Nephron progenitor cell (in vitro differentiated cells): ENCODE data around the gene TCTA.
A peak's percentile ranks its signal among the peaks of the same experiment; 100 is the strongest.
"Not testable (repeated sequence)": the region's sequence is repeated elsewhere in the genome, so short reads cannot be mapped to it uniquely, and the experiment has no call there.

Source experiments
- DNase-seq: peaks from one replicate; pipeline ENCODE4 v3.0.0; 2021
- H3K27ac Mint-ChIP-seq: 2 replicates; pipeline ENCODE4 v1.8.0; 2021; ENCODE audit warnings: mild to moderate bottlenecking, moderate library complexity, mixed read lengths
- H3K27me3 Mint-ChIP-seq: 2 replicates; pipeline ENCODE4 v1.8.0; 2021; ENCODE audit warnings: mild to moderate bottlenecking, low read depth, mixed read lengths; ENCODE audit not compliant: poor library complexity
- H3K36me3 Mint-ChIP-seq: 2 replicates; pipeline ENCODE4 v1.8.0; 2021; ENCODE audit warnings: low read depth, mixed read lengths
- H3K4me1 Mint-ChIP-seq: 2 replicates; pipeline ENCODE4 v1.8.0; 2021; ENCODE audit warnings: mixed read lengths
- H3K4me3 Mint-ChIP-seq: 2 replicates; pipeline ENCODE4 v1.8.0; 2021; ENCODE audit warnings: mild to moderate bottlenecking, moderate library complexity, mixed read lengths
- H3K9me3 Mint-ChIP-seq: 2 replicates; pipeline ENCODE4 v1.8.0; 2021; ENCODE audit warnings: mild to moderate bottlenecking, moderate library complexity, mixed read lengths
- TF ChIP-seq, protein P1 (sequence below): fragments of 200-600 bp; sonication (generic); IDR thresholded peaks from 2 replicates; pipeline ENCODE4 v1.5.0; 2021; ENCODE audit warnings: antibody characterized with exemption

Gene TCTA

DNA sequence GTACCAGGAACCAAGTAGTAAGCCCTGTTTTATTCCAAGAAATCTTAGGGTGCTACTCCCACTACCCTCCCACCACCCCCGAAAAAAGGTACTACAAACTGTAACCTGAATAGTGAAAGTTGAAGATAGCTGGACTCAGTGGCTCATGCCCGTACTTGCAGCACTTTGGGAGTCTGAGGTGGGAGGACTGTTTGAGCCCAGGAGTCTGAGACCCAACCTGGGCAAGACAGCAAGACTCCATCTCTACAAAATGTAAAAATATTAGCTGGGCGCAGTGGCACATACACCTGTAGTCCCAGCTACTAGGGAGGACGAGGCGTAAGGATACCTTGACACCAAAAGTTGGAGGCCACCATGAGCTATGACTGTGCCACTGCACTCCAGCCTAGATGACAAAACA, 8.3 kb upstream of the TCTA start:
- H3K27me3 Mint-ChIP-seq: no peaks in the 10 kb centered on the region
- H3K4me1 Mint-ChIP-seq: peaks cover 16% of the 10 kb centered on the region

DNA sequence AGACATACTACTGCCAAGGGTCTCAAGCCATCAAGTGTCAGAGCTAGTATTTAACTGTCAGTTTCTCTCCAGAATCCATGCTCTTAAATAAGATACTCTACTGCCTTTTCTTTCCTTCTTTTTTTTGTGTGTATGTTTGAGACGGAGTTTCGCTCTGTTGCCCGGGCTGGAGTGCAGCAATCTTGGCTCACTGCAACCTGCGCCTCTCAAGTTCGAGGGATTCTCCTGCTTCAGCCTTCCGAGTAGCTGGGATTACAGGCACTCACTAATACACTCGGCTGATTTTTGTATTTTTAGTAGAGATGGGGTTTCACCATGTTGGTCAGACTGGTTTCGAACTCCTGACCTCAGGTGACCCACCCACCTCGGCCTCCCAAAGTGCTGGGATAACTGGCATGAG, 6.7 kb upstream of the TCTA start:
- not testable (repeated sequence) for H3K27me3 Mint-ChIP-seq, H3K4me3 Mint-ChIP-seq, H3K9me3 Mint-ChIP-seq, DNase-seq
- H3K36me3 Mint-ChIP-seq: peaks cover 41% of the 10 kb centered on the region
- H3K4me1 Mint-ChIP-seq: peaks cover 25% of the 10 kb centered on the region
- H3K27ac Mint-ChIP-seq: peak overlapping the region; percentile 49

More for the DNA sequence above, 8.3 kb upstream of the TCTA start:
- TF ChIP-seq, protein P1, sequence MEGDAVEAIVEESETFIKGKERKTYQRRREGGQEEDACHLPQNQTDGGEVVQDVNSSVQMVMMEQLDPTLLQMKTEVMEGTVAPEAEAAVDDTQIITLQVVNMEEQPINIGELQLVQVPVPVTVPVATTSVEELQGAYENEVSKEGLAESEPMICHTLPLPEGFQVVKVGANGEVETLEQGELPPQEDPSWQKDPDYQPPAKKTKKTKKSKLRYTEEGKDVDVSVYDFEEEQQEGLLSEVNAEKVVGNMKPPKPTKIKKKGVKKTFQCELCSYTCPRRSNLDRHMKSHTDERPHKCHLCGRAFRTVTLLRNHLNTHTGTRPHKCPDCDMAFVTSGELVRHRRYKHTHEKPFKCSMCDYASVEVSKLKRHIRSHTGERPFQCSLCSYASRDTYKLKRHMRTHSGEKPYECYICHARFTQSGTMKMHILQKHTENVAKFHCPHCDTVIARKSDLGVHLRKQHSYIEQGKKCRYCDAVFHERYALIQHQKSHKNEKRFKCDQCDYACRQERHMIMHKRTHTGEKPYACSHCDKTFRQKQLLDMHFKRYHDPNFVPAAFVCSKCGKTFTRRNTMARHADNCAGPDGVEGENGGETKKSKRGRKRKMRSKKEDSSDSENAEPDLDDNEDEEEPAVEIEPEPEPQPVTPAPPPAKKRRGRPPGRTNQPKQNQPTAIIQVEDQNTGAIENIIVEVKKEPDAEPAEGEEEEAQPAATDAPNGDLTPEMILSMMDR: no peak
- DNase-seq: no peak
- Mint-ChIP-seq H3K27ac (no peak overlapping the region), H3K36me3 (peaks cover 54% of the 10 kb centered on the region), H3K9me3 (no peaks in the 10 kb centered on the region), H3K4me3 (no peak overlapping the region)

DNA sequence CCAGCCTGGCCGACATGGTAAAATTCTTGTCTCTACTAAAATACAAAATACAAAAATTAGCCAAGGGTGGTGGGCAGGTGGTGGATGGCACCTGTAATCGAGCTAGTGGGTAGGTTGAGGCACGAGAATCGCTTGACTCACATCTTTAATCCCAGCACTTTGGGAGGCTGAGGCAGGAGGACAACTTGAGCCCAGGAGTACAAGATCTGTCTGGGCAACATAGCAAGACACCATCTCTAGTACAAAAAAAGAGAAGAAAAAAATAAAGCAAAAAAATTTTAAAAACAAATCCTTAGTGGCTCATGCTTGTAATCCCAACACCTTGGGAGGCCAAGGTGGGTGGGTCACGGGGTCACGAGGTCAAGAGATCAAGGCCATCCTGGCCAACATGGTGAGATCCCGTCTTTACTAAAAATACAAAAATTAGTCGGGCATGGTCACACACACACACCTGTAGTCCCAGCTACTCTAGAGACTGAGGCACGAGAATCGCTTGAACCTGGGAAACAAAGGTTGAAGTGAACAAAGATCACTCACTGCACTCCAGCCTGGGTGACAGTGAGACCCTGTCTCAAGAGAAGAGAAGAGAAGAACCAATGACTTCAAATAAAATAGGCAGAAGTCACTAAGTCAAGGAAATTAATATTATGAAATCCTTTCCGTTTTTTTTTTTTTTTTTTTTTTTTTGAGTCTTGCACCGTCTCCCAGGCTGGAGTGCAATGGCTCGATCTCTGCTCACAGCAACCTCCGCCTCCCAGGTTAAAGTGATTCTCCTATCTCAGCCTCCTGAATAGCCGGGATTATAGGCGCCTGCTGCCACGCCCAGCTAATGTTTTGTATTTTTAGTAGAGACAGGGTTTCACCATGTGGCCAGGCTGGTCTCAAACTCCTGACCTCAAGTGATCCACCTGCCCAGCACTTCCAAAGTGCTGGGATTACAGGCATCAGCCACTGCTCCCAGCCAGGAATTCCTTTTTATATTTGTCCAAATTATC, 5.4 kb upstream of the TCTA start:
- no peak for DNase-seq
- Mint-ChIP-seq H3K4me3 (no peak overlapping the region), H3K36me3 (peaks cover 31% of the 10 kb centered on the region), H3K27ac (peak overlapping the region; percentile 95), H3K9me3 (no peaks in the 10 kb centered on the region), H3K27me3 (no peaks in the 10 kb centered on the region), H3K4me1 (peaks cover 31% of the 10 kb centered on the region)
- TF ChIP-seq, protein P1: no peak

DNA sequence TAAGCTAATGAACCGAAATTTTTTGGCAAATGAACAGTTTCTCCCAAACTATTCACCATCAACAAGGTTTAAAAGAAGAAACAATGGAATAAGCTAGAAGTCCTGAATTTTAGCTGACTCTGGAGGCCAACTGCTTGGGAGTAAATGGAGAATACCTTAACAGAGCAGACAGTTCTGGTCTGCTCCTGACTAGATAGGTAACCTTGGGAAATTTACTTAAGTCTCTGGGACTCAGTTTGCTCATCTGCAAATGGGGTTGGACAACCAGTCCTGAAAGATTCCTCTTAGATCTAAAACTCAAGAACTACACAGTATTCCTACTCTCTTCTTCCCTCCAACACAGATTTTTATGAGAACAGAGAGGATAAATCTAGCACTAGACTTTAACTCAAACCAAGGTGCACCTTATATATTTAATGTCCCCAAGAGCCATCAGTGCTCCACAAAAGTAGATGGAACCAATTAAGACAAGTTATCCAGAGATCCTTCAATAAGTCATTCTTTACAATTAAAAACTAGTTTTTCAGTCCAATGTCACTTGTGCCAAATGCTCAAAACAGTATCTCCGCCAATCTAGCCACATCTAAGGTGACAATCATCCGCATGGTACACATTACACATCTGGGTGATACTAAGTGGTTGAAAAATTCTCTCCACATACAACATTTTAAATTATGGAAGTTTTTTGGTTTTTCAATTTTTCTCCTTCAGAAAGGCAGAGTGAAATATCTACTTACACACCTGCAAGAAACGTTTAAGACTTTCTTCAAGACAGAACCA, 2.0 kb upstream of the TCTA start:
- peaks cover 44% of the 10 kb centered on the region for H3K4me1 Mint-ChIP-seq

DNA sequence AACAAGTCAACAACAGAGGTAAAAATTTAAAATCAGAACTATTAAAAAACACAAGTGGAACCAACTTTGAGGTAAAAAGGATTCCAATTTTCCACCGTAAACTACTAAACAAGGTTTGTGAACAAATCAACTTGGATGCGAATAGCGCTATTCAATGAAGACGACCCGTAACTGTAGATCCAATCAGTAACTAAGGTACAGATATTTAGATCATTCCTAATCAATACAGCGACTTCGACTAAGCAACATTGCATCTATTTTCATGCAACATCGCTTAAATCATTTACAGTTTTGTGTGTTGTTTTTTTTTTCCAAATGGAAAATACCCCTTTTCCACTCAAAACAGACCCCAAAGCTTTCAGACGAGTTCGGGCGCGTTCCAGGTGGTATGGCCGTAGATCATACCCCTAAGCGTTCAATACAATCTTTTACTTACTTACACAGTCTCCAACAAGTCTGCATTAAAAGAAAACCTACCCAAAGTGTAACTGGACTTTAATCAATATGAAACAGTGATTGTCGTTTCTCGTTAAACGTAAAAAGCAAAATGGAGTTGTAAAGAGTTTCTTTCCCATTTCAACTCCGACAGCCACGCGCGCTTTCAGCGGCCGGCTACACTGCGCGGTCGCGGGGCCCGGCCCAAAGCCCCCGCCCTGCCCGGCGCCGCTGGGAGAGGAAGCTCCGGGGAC, 1.2 kb upstream of the TCTA start:
- H3K27me3 Mint-ChIP-seq: no peaks in the 10 kb centered on the region

More for the DNA sequence above, 2.0 kb upstream of the TCTA start:
- no peaks in the 10 kb centered on the region for H3K9me3 Mint-ChIP-seq
- no peak for DNase-seq
- peak overlapping the region; percentile 95 for H3K4me3 Mint-ChIP-seq
- peaks cover 15% of the 10 kb centered on the region for H3K36me3 Mint-ChIP-seq
- H3K27ac Mint-ChIP-seq: peak overlapping the region; percentile 96
- no peaks in the 10 kb centered on the region for H3K27me3 Mint-ChIP-seq
- TF ChIP-seq, protein P1: no peak

More for the DNA sequence above, 1.2 kb upstream of the TCTA start:
- no peak for DNase-seq
- Mint-ChIP-seq H3K4me3 (peak overlapping the region; percentile 95), H3K4me1 (peaks cover 40% of the 10 kb centered on the region), H3K9me3 (no peaks in the 10 kb centered on the region), H3K36me3 (peaks cover 12% of the 10 kb centered on the region), H3K27ac (peak overlapping the region; percentile 96)
- TF ChIP-seq, protein P1: no peak
